Left kidney (tissue), 2 donors: ENCODE data around the gene PIGL. TPM values are rescaled to one million over a fixed set of nuclear protein-coding genes. Genes with fewer than 3 reads are reported as not detected.
"Not testable (repeated sequence)": the region's sequence is repeated elsewhere in the genome, so short reads cannot be mapped to it uniquely, and the experiment has no call there.

Source experiments
- DNase-seq: peaks from one replicate; pipeline ENCODE4 v3.0.0-alpha.2; 2013
- polyA plus RNA-seq: library from polyadenylated mRNA; unstranded; fragments of 120-200 nt; gene quantifications from one replicate; pipeline ENCODE4 v1.2.1, GENCODE V29; 2013; ENCODE audit not compliant: insufficient read length

Gene PIGL
- polyA plus RNA-seq, 1 donor = 46.2 TPM

- DNase-seq = no peak
These were observed 1.1 kb upstream of the PIGL start for GRCh38 chr17:16215965-16216316.

GRCh38 chr17:16216341-16217001 is 539 bp upstream of the PIGL start:
- DNase-seq = not testable (repeated sequence)

GRCh38 chr17:16222406-16222805 is 5.4 kb downstream of the PIGL start:
- DNase-seq = no peak

GRCh38 chr17:16229912-16230561 is 13.0 kb downstream of the PIGL start:
- DNase-seq = not testable (repeated sequence)

GRCh38 chr17:16232391-16232790 is 15.4 kb downstream of the PIGL start:
- DNase-seq = no peak

- DNase-seq = no peak
These were observed 22.9 kb downstream of the PIGL start for GRCh38 chr17:16239931-16240330.

- DNase-seq = no peak
These were observed 24.9 kb downstream of the PIGL start for GRCh38 chr17:16241906-16242399.

- no peak for DNase-seq
These were observed 26.4 kb downstream of the PIGL start for GRCh38 chr17:16243385-16243784.

GRCh38 chr17:16243801-16244567 is 27.0 kb downstream of the PIGL start:
- no peak for DNase-seq

GRCh38 chr17:16247586-16247984 is 30.6 kb downstream of the PIGL start:
- DNase-seq = no peak

GRCh38 chr17:16250635-16251034 is 33.6 kb downstream of the PIGL start:
- no peak for DNase-seq

- no peak for DNase-seq
These were observed 34.0 kb downstream of the PIGL start for GRCh38 chr17:16251043-16251442.

GRCh38 chr17:16251556-16251955 is 34.5 kb downstream of the PIGL start:
- no peak for DNase-seq

- DNase-seq = no peak
These were observed 37.9 kb downstream of the PIGL start for GRCh38 chr17:16254773-16255400.

GRCh38 chr17:16255481-16255921 is 38.5 kb downstream of the PIGL start:
- DNase-seq = no peak

- no peak for DNase-seq
These were observed 41.9 kb downstream of the PIGL start for GRCh38 chr17:16258901-16259300.

GRCh38 chr17:16259926-16260325 is 42.9 kb downstream of the PIGL start:
- DNase-seq = no peak

GRCh38 chr17:16261049-16261448 is 44.0 kb downstream of the PIGL start:
- DNase-seq = no peak

GRCh38 chr17:16262201-16262600 is 45.2 kb downstream of the PIGL start:
- DNase-seq = no peak

GRCh38 chr17:16267174-16267573 is 50.2 kb downstream of the PIGL start:
- no peak for DNase-seq

- DNase-seq = no peak
These were observed 52.6 kb downstream of the PIGL start for GRCh38 chr17:16269658-16270057.

- DNase-seq = no peak
These were observed 55.3 kb downstream of the PIGL start for GRCh38 chr17:16272111-16272840.
